ENCODE data around the gene CCPG1. TPM values are rescaled to one million over a fixed set of nuclear protein-coding genes. Genes with fewer than 3 reads are reported as not detected.
A peak's percentile ranks its signal among the peaks of the same experiment; 100 is the strongest.
"Not testable (repeated sequence)": the region's sequence is repeated elsewhere in the genome, so short reads cannot be mapped to it uniquely, and the experiment has no call there.

Gene CCPG1
- total RNA-seq, 2 donors from 2014 or later, result 40.7 to 63.5 TPM

DNA sequence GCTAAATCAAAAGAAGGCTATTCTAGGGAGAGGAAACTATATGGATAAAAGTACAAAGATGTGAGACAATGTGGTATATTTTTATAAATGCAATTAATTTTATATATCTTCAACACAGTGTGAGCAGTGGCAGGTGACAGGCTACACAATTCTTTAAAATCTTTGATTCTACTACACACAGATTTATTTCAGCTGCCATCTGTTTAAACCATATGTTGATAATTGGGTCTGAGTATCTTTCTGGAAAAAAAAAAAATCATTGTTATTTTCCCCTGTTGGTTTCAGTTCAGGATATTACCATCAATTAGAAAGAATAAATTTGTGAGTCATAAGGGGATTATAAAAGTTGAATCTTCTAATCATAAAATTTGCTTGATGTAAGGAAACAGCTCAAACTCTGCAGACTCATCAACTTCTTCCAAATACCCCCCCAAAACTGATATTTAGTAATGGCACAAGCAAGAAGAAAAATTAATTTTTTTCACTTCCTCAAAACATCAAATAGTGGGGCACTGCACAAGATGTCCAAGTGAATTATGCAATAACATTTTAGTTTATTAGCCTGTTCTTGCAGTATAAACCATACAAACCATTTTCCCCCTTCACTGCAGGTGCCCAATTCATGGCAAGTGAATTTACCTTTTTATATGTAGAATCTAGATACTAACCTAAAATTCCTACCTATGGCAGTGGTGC is 12.2 kb upstream of the CCPG1 start:
- no peaks in the 10 kb centered on the region for H3K9me3 ChIP-seq (ENCODE audit: control insufficient read depth, low read length)
- Mint-ChIP-seq H3K27me3 (ENCODE audit: insufficient read depth) (no peaks in the 10 kb centered on the region), H3K4me1 (peaks cover 14% of the 10 kb centered on the region), H3K27ac (no peak overlapping the region), H3K36me3 (ENCODE audit: low read depth) (peaks cover 2% of the 10 kb centered on the region), H3K9me3 (peaks cover 4% of the 10 kb centered on the region), H3K4me3 (no peak overlapping the region)
- DNase-seq, result no peak
- H3K9ac ChIP-seq (ENCODE audit: extremely low read depth, low read length, poor library complexity, severe bottlenecking), result no peak overlapping the region
- H3K4me1 ChIP-seq (ENCODE audit: control insufficient read depth, insufficient read depth, low read length), result no peaks in the 10 kb centered on the region
- H3K27ac ChIP-seq (ENCODE audit: low read depth, low read length), result no peak overlapping the region
- no peak overlapping the region for H3K4me3 ChIP-seq (ENCODE audit: low read length)
- no peaks in the 10 kb centered on the region for H3K27me3 ChIP-seq (ENCODE audit: control insufficient read depth, insufficient read depth, low read length, poor library complexity, severe bottlenecking)
- TF ChIP-seq CTCF (conservative IDR thresholded peaks at IDR 0.05), result no peak
- no peaks in the 10 kb centered on the region for H3K36me3 ChIP-seq (ENCODE audit: control insufficient read depth, insufficient read depth, low read length)

- not testable (repeated sequence) for H3K9me3 Mint-ChIP-seq; H3K4me3 ChIP-seq (ENCODE audit: low read length); H3K36me3 Mint-ChIP-seq (ENCODE audit: low read depth); H3K9ac ChIP-seq (ENCODE audit: extremely low read depth, low read length, poor library complexity, severe bottlenecking); H3K27me3 ChIP-seq (ENCODE audit: control insufficient read depth, insufficient read depth, low read length, poor library complexity, severe bottlenecking); H3K27ac ChIP-seq (ENCODE audit: low read depth, low read length); H3K4me1 ChIP-seq (ENCODE audit: control insufficient read depth, insufficient read depth, low read length); H3K9me3 ChIP-seq (ENCODE audit: control insufficient read depth, low read length); H3K36me3 ChIP-seq (ENCODE audit: control insufficient read depth, insufficient read depth, low read length); H3K27me3 Mint-ChIP-seq (ENCODE audit: insufficient read depth)
- peaks cover 14% of the 10 kb centered on the region for H3K4me1 Mint-ChIP-seq
- 66 to 83% methylated on average over 4 to 8 of the region's 8 CpGs for WGBS, 2 experiments (ENCODE audit: insufficient coverage in 1 of 2, insufficient read length in 1 of 2)
- peak; percentile 74 for DNase-seq
- peak overlapping the region; percentile 9 for H3K4me3 Mint-ChIP-seq
- peak overlapping the region; percentile 85 for H3K27ac Mint-ChIP-seq
These were observed 9.5 kb upstream of the CCPG1 start for GRCh38 chr15:55417678-55418077.

- H3K4me1 ChIP-seq (ENCODE audit: control insufficient read depth, insufficient read depth, low read length); H3K27me3 Mint-ChIP-seq (ENCODE audit: insufficient read depth); H3K36me3 ChIP-seq (ENCODE audit: control insufficient read depth, insufficient read depth, low read length); H3K4me1 Mint-ChIP-seq; H3K9me3 ChIP-seq (ENCODE audit: control insufficient read depth, low read length); H3K27me3 ChIP-seq (ENCODE audit: control insufficient read depth, insufficient read depth, low read length, poor library complexity, severe bottlenecking); H3K36me3 Mint-ChIP-seq (ENCODE audit: low read depth); H3K9me3 Mint-ChIP-seq: not testable (repeated sequence)
- Mint-ChIP-seq H3K4me3 (peak overlapping the region; percentile 86), H3K27ac (peak overlapping the region; percentile 98)
- peak overlapping the region; percentile 95 for H3K4me3 ChIP-seq (ENCODE audit: low read length)
- H3K9ac ChIP-seq (ENCODE audit: extremely low read depth, low read length, poor library complexity, severe bottlenecking), result peak overlapping the region; percentile 85
- peak overlapping the region; percentile 80 for H3K27ac ChIP-seq (ENCODE audit: low read depth, low read length)
- DNase-seq, result peak; percentile 47
- WGBS, 2 experiments (ENCODE audit: insufficient coverage in 1 of 2, insufficient read length in 1 of 2), result 81 to 86% methylated on average over 13 to 14 of the region's 14 CpGs
These were observed 817 bp upstream of the CCPG1 start for GRCh38 chr15:55408976-55409375.

DNA sequence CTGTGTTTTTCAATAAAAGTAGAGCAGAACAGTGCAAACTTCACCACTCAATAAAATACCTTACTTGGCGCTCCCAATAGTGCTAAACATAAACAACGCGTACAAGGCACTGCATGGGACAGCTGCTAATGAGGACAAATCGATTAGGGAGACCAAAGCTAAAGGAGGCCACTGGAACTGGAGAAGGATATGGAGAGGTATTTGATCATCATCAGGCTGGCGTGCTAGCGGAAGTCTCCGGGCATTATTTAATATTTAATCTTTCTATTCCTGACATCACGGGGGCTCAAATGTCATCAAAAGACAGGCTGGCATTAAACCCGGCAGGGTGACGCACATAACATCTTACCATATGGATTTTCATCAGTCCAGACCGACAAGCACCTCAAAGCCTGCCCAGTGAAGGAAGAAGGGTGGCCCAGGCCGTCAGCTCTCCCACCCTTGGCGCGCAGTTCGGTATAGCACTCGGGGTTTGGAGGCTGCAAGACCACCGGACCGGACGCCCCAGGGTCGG is 604 bp downstream of the CCPG1 start:
- H3K9me3 Mint-ChIP-seq, result no peaks in the 10 kb centered on the region
- Histone ChIP-seq H3K36me3 (ENCODE audit: control insufficient read depth, insufficient read depth, low read length) (no peaks in the 10 kb centered on the region), H3K9ac (ENCODE audit: extremely low read depth, low read length, poor library complexity, severe bottlenecking) (peak overlapping the region; percentile 64), H3K4me3 (ENCODE audit: low read length) (peak overlapping the region; percentile 95), H3K4me1 (ENCODE audit: control insufficient read depth, insufficient read depth, low read length) (no peaks in the 10 kb centered on the region), H3K27me3 (ENCODE audit: control insufficient read depth, insufficient read depth, low read length, poor library complexity, severe bottlenecking) (no peaks in the 10 kb centered on the region), H3K9me3 (ENCODE audit: control insufficient read depth, low read length) (no peaks in the 10 kb centered on the region), H3K27ac (ENCODE audit: low read depth, low read length) (peak overlapping the region; percentile 91)
- 14 to 20% methylated on average over 12 to 20 of the region's 20 CpGs for WGBS, 2 experiments (ENCODE audit: insufficient coverage in 1 of 2, insufficient read length in 1 of 2)
- no peaks in the 10 kb centered on the region for H3K27me3 Mint-ChIP-seq (ENCODE audit: insufficient read depth)
- peak overlapping the region; percentile 86 for H3K4me3 Mint-ChIP-seq
- H3K27ac Mint-ChIP-seq, result peak overlapping the region; percentile 91
- no peak for TF ChIP-seq CTCF (conservative IDR thresholded peaks at IDR 0.05)
- DNase-seq, result no peak
- peaks cover 18% of the 10 kb centered on the region for H3K4me1 Mint-ChIP-seq
- H3K36me3 Mint-ChIP-seq (ENCODE audit: low read depth), result no peaks in the 10 kb centered on the region
